Kasumi-1 (cell line): Measurements from ENCODE around the gene PTPN23.
A peak's percentile ranks its signal among the peaks of the same experiment; 100 is the strongest.

Experiments
- DNase-seq, 2 experiments: peaks; one replicate each; lab custom pipeline; 2025; lab: John Stamatoyannopoulos, UW

The PTPN23 gene

DNA sequence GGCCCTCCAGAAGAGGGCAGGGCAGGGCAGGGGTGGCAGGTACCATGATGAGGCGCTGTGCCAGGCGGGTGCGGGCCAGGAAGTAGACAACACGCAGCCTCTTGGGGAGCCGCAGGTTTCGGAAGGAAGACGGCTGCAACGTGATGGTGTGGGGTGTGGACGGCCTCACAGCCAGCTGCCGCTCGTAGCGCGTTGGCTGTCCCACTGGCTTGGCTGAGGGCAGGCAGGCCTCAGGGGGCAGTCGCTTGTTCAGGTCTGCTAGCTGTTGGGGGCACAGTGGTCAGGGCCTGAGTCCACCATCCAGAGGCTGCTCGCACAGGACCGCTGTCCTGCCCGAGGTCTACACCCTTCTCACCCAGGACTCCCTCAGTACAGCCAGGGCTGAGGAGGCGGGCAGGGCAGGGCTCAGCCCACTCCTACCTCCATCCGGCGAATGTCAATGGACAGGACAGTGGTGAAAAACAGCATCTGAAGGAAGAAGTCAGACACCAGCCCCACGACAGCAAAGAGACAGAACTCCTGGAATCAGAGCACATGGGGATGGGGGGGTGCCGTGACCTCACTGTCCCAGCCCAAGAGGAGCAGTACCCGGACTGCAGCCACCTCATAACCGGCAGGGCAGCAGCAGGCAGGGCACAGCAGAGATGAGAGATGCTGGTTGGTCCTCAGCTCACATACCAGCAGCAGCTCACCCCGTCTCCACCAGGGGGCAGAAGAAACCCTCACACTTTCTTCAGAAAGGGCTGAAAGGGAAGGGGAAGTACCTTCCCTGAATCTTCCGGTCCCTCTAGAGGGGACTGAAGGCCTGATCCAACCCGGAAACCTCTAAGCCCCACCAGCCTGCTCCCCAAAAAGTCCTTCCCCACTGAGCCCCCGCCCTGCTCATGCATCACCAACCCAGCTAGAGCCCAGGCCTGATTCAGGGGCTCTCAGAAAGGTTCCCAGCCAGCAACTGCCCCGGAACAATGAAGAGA, 40.0 kb downstream of the PTPN23 start:
- peak; percentile 89 to 90 for DNase-seq

DNA sequence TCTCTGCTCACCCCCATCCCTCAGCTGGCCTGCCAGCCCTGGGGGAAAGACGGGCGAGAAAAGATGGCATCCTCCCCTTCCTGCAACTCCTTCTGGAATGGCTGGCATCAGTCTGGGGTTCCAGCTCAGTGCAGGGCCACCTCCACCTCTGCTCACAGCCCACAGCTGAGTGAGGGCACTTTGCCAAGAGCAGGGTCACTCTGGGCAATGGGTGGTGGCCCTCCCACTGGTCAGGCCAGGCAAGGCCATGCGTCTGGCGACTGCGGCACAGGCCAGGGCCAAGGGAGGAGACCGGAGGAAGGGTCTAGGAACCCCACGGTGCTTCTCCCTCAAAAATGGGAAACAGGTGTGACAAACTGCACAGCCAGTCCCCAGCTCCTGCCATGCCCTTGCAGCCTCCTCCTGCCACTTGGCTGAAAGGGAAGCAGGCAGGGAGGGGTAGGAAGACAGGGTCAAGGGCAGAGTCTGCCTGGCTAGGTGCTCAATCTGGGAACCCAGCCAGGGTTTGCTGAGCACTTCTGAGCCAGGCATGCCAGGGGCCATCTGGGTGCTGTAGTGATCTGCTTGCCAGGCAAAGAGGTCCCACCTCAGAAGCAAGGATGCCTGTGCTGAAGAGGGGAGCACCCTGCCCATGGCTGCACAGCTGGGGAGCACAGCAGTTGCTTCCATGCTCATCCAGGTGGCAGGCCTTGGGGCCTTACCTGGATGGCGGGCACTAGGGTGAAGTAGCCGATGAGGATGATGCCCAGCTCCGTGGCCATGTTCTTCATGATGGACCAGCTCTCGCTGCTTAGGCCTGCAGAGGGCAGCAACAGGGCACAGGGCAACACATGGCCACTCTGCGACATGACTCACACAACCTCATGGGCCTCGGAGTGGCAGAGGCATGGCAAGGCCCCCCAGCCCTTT, 41.2 kb downstream of the PTPN23 start:
- no peak for DNase-seq

- DNase-seq = no peak
Observed at GRCh38 chr3:47422743-47423142, 41.9 kb downstream of the PTPN23 start.

DNA sequence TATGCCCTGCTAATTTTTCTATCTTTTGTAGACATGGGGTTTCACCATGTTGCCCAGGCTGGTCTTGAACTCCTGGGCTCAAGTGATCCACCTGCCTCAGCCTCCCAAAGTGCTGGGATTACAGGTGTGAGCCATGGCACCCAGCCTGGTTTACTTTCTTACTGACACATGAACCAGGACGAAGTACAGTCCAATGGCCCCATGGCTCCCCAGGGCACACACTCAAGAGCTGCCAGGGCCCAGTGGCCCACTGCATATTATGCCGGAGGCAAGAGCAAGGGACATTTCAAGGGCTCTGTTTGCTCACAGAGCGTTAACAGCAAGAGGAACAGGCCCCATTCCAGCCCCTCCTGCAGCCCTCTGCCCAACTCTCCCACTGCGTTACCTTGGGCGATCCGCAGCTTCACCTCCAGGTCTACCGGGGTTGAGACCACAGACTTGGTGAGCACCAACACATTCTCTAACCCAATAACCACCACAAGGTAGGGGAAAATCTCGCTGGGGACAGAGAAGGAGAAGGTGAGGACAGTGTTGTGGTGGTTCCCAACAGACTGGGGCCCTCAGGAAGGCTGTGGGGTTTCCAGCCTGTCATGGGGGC, 42.8 kb downstream of the PTPN23 start:
- DNase-seq = no peak

DNA sequence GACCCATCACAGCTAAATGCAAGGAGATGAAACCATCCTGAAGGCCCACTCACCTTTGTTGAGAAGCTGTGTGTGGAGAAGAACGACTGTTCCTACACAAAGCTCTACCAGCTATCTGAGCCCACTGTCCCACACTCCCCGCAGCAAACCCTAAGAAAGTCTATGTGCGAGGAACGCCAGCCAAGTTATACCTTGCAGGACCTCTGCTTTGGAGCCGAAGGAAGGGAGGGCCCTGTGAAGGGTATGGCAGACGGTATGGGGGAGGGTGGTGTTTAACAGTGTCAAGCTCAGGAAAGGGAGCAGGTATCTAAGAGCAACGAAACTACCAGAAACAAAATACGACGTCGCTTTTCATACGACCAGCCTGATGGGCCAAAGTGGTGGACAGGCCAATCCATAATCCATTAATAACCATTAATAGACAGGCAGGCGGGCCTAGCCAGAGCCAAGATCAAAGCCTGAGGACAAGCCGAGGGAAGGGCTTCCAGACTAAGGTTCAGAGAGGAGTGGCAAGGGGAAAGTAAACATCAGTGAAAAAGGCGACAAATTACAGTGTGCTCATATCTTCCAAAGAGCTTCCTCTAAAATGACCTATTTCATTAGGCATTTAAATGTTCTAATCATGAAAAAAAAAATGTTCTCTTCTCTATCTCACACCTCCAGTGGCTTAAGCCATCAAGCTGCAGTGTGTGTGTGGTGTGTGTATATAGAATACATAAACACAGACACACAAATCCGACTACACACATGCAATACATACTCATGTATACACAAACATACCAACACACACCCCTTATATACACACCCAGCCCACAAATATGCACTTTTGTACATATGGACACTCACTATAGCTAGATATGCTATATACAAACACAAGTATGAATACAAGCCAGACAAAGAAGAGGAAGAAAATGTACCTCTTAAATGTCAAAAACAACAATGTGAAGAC, 43.9 kb downstream of the PTPN23 start:
- DNase-seq = no peak

GRCh38 chr3:47425383-47425778, 44.6 kb downstream of the PTPN23 start:
- no peak for DNase-seq

- DNase-seq = no peak
Observed at GRCh38 chr3:47425959-47426358, 45.1 kb downstream of the PTPN23 start.

- DNase-seq = no peak
Observed at GRCh38 chr3:47427866-47428265, 47.0 kb downstream of the PTPN23 start.

DNA sequence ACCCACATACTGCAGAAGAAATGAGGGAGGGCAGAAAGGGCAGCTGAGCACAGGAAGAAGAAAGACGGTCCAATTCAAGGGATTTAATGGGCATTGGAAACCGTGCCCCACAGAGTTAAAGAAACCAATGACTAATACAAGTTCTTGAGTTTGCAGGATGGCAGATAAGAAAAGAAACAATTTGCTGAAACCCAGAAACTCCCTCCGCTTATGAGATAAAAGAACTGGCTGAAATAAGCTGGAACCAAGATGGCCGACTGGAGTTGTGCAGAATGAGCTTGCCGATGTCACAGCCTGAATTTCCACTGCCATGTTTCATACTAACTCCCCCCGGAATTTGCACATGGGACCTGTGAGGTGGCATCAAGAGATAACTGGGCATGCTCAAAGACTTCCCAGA, 47.8 kb downstream of the PTPN23 start:
- no peak for DNase-seq

GRCh38 chr3:47429476-47430270, 48.9 kb downstream of the PTPN23 start:
- DNase-seq = no peak

DNA sequence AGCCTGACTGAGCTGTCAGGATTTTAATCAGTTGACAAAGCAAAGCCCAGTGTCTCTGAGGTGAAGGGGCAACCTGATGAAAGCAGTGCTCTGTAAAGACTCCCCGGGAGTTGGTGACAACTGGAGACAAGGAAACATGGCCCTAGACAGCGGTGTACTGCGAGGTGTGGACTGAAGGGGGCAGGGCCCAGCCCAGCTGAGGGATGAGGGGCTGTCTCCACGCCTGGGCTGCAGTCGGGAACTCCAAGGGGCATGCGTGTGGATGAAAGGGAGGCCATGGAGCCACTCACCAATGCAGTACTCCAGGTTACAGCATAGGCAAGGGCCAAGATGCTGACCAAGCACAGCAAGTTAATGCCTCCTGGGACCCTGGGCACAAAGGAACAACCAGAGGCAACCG, 49.8 kb downstream of the PTPN23 start:
- no peak for DNase-seq

GRCh38 chr3:47431225-47431624, 50.4 kb downstream of the PTPN23 start:
- DNase-seq = no peak

DNA sequence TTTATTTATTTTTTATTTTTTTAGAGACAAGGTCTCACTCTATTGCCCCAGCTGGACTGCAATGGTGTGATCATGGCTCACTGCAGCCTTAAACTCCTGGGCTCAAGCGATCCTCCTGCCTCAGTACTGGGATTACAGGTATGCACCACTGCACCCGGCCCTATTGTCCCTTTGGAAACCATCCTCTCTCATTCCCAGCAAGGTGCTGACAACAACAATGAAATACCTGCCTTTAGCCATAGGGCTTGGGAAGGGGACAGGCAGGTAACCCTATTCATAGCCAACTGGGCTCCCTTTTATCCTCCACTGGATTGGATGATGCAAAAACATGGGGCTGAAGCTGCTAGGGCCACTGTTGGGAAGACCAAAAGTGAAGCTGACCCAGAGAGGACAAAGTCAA, 51.9 kb downstream of the PTPN23 start:
- DNase-seq = no peak

- DNase-seq = no peak
Observed at GRCh38 chr3:47433796-47434195, 53.0 kb downstream of the PTPN23 start.

DNA sequence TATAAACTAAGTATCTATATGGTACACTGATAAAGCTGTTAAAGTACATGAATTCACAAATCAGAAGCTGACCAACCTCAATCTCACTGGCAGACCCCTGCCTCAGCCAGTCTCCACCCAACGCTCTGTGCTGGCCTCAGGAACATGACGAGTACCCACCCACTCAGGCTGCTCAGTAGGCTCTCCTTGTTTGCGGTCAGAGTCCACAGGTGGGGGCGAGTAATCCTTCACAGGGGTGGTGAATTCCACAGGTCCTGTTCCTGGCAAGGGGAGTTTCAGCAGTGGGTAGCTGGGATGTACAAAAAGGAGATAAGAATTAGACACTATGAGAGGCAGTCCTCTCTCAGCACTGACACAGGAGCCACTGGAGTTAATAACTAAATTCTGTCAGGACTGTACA, 54.0 kb downstream of the PTPN23 start:
- no peak for DNase-seq

GRCh38 chr3:47436180-47436579, 55.4 kb downstream of the PTPN23 start:
- no peak for DNase-seq

DNA sequence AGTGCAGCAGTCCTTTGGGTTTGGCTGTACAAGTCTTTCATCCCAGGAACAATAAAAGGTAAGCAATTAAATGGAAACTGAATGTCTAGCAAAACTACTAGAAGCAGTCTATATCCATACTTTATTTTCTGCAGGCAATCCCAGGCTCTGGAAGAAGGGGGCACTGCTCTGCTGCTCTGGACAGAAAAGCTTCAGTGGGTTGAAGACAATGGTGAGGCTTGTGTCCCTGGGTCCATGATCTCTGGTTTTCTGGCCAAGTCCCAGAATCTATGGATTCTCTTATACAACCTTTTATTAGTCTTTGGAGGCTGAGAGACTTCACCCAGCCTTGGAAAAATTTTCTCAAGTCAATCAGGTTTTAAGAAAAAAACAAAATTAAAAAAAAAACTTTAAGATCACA, 59.3 kb downstream of the PTPN23 start:
- peak in 1 of 2 experiments; percentile 32 for DNase-seq

GRCh38 chr3:47441796-47442551, 61.2 kb downstream of the PTPN23 start:
- DNase-seq = no peak

DNA sequence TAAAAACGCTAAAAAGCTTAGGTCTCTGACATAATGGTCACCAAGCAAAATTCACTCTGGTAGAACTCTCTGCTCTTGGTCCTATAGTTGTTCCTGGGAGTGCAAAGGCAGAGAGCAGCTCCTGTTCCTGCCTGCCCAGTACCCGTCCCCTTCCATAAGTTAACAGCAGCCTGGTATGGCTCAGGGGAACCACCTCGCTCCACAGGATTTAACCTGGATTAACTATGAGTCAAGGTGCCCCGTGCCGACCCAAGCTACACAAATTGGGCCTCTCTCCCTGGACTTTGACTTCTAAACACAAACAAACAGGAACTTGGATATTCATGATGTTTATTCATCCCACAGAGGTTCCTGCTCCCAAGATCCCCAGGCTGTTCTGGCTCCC, 62.8 kb downstream of the PTPN23 start:
- DNase-seq = no peak

DNA sequence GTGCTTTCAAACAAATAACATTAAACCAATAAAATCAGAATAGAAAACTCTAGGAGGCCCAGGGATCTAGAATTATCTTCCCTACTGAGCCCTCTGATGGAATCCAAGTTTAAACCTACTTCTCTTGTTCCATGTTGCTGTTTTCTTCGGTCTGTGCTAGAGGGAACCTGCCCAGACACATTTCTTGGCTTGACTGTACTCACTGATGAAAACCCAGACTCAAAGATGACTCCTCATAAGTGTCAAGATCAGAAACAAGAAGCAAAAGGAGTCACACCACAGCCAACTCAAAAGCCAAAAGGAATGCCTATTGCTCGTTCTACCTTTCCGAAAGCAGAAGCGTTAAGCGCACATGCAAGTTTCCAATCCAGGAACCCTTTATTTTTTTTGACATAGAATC, 63.3 kb downstream of the PTPN23 start:
- DNase-seq = no peak
